Large intestine (tissue), 3 donors: ENCODE measurements around the gene NRP1. TPM values are rescaled to one million over a fixed set of nuclear protein-coding genes. Genes with fewer than 3 reads are reported as not detected.

Source experiments
- DNase-seq, 2 donors: peaks; one replicate each; pipeline versions ENCODE4 v3.0.0 to v3.0.0-alpha.2; 2013
- H3K27ac ChIP-seq: one replicate; pipeline ENCODE4 v1.5.1; 2013; ENCODE audit warnings: low read length
- H3K27me3 ChIP-seq: 2 replicates; pipeline ENCODE4 v1.6.1; 2013; ENCODE audit warnings: low read length; ENCODE audit not compliant: control insufficient read depth, insufficient read depth
- H3K36me3 ChIP-seq: 2 replicates; pipeline ENCODE4 v1.6.1; 2013; ENCODE audit warnings: low read length; ENCODE audit not compliant: control insufficient read depth, insufficient read depth
- H3K4me1 ChIP-seq: one replicate; pipeline ENCODE4 v1.6.1; 2013; ENCODE audit warnings: low read length; ENCODE audit not compliant: control insufficient read depth, insufficient read depth
- H3K4me3 ChIP-seq: one replicate; pipeline ENCODE4 v1.5.1; 2013; ENCODE audit warnings: low read length
- H3K9me3 ChIP-seq: one replicate; pipeline ENCODE4 v1.6.1; 2013; ENCODE audit warnings: mild to moderate bottlenecking, low read depth, low read length, moderate library complexity; ENCODE audit not compliant: control insufficient read depth
- WGBS: methylation state at CpG from one replicate; pipeline ENCODE4 v1.1.5; 2013; ENCODE audit warnings: low lambda C conversion rate; ENCODE audit not compliant: insufficient coverage; 5-methylcytosine and 5-hydroxymethylcytosine counted together
- polyA plus RNA-seq: library from polyadenylated mRNA; unstranded; fragments of 120-200 nt; gene quantifications from one replicate; pipeline ENCODE4 v1.2.1, GENCODE V29; 2013

Gene NRP1
- polyA plus RNA-seq, 1 donor, result 33.4 TPM

GRCh38 chr10:33153968-33154327 lies 180.5 kb downstream of the NRP1 start:
- no peak for DNase-seq
- no peaks in the 10 kb centered on the region for H3K27me3 ChIP-seq
- no peaks in the 10 kb centered on the region for H3K9me3 ChIP-seq
- no CpG with 5 or more reads among the region's 3 CpGs for WGBS
- H3K4me3 ChIP-seq, result no peak overlapping the region
- no peaks in the 10 kb centered on the region for H3K4me1 ChIP-seq
- H3K27ac ChIP-seq, result no peak overlapping the region
- H3K36me3 ChIP-seq, result no peaks in the 10 kb centered on the region

- H3K36me3 ChIP-seq, result no peaks in the 10 kb centered on the region
- H3K27me3 ChIP-seq, result no peaks in the 10 kb centered on the region
- H3K27ac ChIP-seq, result no peak overlapping the region
- DNase-seq, result no peak
- no peaks in the 10 kb centered on the region for H3K9me3 ChIP-seq
- no peaks in the 10 kb centered on the region for H3K4me1 ChIP-seq
- no peak overlapping the region for H3K4me3 ChIP-seq
- WGBS, result 100% methylated on average over 1 of the region's 8 CpGs
Measured at GRCh38 chr10:33153251-33153967, 181.1 kb downstream of the NRP1 start.

- H3K9me3 ChIP-seq, result no peaks in the 10 kb centered on the region
- no peaks in the 10 kb centered on the region for H3K27me3 ChIP-seq
- no CpG with 5 or more reads among the region's 4 CpGs for WGBS
- H3K36me3 ChIP-seq, result no peaks in the 10 kb centered on the region
- no peak for DNase-seq
- H3K4me3 ChIP-seq, result no peak overlapping the region
- H3K4me1 ChIP-seq, result no peaks in the 10 kb centered on the region
- no peak overlapping the region for H3K27ac ChIP-seq
Measured at GRCh38 chr10:33152750-33153149, 181.7 kb downstream of the NRP1 start.

GRCh38 chr10:33152146-33152545 lies 182.3 kb downstream of the NRP1 start:
- no peak overlapping the region for H3K4me3 ChIP-seq
- no CpG with 5 or more reads among the region's 7 CpGs for WGBS
- no peaks in the 10 kb centered on the region for H3K27me3 ChIP-seq
- no peak overlapping the region for H3K27ac ChIP-seq
- no peak for DNase-seq
- H3K36me3 ChIP-seq, result no peaks in the 10 kb centered on the region
- no peaks in the 10 kb centered on the region for H3K9me3 ChIP-seq
- H3K4me1 ChIP-seq, result no peaks in the 10 kb centered on the region

- Histone ChIP-seq H3K27ac (no peak overlapping the region), H3K4me1 (no peaks in the 10 kb centered on the region), H3K36me3 (no peaks in the 10 kb centered on the region), H3K9me3 (no peaks in the 10 kb centered on the region), H3K27me3 (no peaks in the 10 kb centered on the region), H3K4me3 (no peak overlapping the region)
- WGBS, result 100% methylated on average over 1 of the region's 3 CpGs
- DNase-seq, result no peak
Measured at GRCh38 chr10:33151344-33151864, 183.1 kb downstream of the NRP1 start.

- Histone ChIP-seq H3K4me1 (no peaks in the 10 kb centered on the region), H3K27ac (no peak overlapping the region), H3K36me3 (no peaks in the 10 kb centered on the region), H3K4me3 (no peak overlapping the region), H3K27me3 (no peaks in the 10 kb centered on the region), H3K9me3 (no peaks in the 10 kb centered on the region)
- WGBS, result no CpG with 5 or more reads among the region's 1 CpG
- DNase-seq, result no peak
Measured at GRCh38 chr10:33150889-33151288, 183.6 kb downstream of the NRP1 start.

- Histone ChIP-seq H3K4me3 (no peak overlapping the region), H3K27ac (no peak overlapping the region), H3K4me1 (no peaks in the 10 kb centered on the region), H3K9me3 (no peaks in the 10 kb centered on the region), H3K36me3 (no peaks in the 10 kb centered on the region), H3K27me3 (no peaks in the 10 kb centered on the region)
- 88% methylated on average over 2 of the region's 2 CpGs for WGBS
- no peak for DNase-seq
Measured at GRCh38 chr10:33150146-33150545, 184.3 kb downstream of the NRP1 start.

GRCh38 chr10:33147013-33147310 lies 187.5 kb downstream of the NRP1 start:
- Histone ChIP-seq H3K9me3 (no peaks in the 10 kb centered on the region), H3K27me3 (no peaks in the 10 kb centered on the region), H3K36me3 (no peaks in the 10 kb centered on the region), H3K4me1 (no peaks in the 10 kb centered on the region), H3K27ac (no peak overlapping the region), H3K4me3 (no peak overlapping the region)
- WGBS, result no CpG with 5 or more reads among the region's 3 CpGs
- no peak for DNase-seq

GRCh38 chr10:33146189-33147012 lies 188.1 kb downstream of the NRP1 start:
- H3K27me3 ChIP-seq, result no peaks in the 10 kb centered on the region
- H3K27ac ChIP-seq, result no peak overlapping the region
- DNase-seq, result no peak
- H3K4me1 ChIP-seq, result no peaks in the 10 kb centered on the region
- WGBS, result 100% methylated on average over 1 of the region's 10 CpGs
- H3K36me3 ChIP-seq, result no peaks in the 10 kb centered on the region
- no peaks in the 10 kb centered on the region for H3K9me3 ChIP-seq
- no peak overlapping the region for H3K4me3 ChIP-seq

- no CpG with 5 or more reads among the region's 8 CpGs for WGBS
- DNase-seq, result no peak
- Histone ChIP-seq H3K4me1 (no peaks in the 10 kb centered on the region), H3K27ac (no peak overlapping the region), H3K27me3 (no peaks in the 10 kb centered on the region), H3K4me3 (no peak overlapping the region), H3K9me3 (no peaks in the 10 kb centered on the region), H3K36me3 (no peaks in the 10 kb centered on the region)
Measured at GRCh38 chr10:33145451-33146188, 188.8 kb downstream of the NRP1 start.
